GM10847 (cell line): ENCODE measurements around the gene AHDC1.

ENCODE experiments used
- POLR2A ChIP-seq: IDR thresholded peaks from 2 replicates; pipeline ENCODE4 v1.6.1; 2011; ENCODE audit not compliant: insufficient read length; ENCODE audit errors: extremely low read depth

Gene AHDC1

DNA sequence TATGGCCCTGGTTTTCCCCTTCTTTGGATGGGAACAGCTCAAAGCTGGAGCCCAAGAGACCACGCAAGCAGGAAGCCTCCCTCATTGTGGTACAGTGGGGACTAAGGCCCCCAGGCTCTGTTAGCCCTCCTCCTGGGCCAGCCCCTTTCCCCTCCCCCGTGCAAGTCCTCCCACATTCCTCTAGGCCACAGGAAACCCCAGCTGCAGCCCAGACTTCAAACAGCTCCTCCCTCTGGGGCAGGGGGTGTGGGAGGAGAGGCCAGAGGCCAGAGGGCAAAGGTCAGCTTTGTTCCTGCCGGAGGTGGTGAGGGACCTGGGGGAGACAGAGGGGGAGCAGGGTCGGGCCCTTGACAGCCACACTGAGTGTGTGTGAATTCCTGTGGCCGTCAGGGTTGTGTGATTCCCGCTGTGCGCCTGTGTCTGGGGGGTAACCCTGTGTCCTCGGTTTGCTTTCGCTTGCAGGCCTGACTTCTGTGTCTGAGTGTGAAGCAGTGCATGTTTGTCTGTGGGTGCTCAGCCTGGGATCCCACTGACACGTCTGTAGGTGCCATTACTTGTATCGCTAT lies 3.4 kb upstream of the AHDC1 start:
- TF ChIP-seq POLR2A = no peak

- TF ChIP-seq POLR2A = no peak
Observed at GRCh38 chr1:27606708-27607238, 2.8 kb upstream of the AHDC1 start.

GRCh38 chr1:27605796-27606707 lies 2.1 kb upstream of the AHDC1 start:
- no peak for TF ChIP-seq POLR2A

GRCh38 chr1:27605300-27605766 lies 1.4 kb upstream of the AHDC1 start:
- no peak for TF ChIP-seq POLR2A

GRCh38 chr1:27604579-27605299 lies 795 bp upstream of the AHDC1 start:
- no peak for TF ChIP-seq POLR2A

DNA sequence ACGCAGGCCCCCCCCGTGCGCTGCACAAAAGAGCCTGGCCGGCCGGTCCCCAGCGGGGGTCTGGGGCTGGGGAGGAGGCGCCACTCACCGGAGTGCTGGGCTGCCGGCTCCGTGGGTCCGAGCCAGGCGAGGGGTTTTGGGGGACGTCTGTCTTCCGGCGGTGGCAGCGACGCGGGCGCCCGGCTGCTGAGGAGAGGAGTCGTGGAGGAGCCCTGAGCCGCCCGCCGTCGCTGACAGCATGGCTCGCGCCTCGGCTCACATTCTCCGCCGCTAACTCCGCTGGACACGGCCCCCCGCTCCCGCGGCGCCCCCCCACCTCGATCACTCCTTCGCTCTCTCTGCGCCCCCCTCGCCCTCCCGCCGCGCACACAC lies 649 bp downstream of the AHDC1 start:
- TF ChIP-seq POLR2A = no peak

- TF ChIP-seq POLR2A = no peak
Observed at GRCh38 chr1:27602462-27603308, 1.3 kb downstream of the AHDC1 start.

DNA sequence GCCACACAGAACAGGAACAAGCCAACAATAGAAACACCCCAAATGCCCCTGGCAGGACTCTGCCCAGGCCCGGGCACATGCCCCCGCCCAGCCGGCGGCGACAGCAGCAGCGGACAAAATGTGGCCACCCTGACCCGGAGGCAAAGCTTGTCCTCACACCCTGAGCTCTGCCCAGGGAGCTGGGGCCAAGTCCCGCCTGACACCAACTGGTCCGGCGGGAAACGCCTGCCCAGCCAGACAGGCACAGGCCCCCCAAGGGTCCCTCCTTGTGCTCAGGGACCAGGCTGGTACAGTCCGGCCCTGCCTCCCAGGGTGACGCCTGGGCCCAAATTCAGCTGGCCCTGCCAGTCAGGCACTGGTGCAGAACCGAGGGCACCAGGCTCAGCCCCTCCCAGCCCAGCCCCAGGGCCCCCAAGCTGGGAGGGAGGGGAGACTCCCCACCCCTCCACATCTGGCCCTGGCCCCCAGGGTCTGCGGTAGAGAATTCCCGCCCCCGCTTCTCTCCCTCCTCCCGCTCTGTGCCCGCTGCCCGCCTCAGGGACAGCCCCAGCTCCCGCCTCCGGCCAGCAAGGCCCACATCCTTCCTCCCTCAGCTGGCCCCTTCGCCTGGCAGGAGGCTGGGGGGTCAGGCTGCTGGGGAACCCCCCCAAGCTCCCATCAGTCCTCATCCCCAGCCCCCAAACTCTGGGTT lies 2.0 kb downstream of the AHDC1 start:
- no peak for TF ChIP-seq POLR2A

DNA sequence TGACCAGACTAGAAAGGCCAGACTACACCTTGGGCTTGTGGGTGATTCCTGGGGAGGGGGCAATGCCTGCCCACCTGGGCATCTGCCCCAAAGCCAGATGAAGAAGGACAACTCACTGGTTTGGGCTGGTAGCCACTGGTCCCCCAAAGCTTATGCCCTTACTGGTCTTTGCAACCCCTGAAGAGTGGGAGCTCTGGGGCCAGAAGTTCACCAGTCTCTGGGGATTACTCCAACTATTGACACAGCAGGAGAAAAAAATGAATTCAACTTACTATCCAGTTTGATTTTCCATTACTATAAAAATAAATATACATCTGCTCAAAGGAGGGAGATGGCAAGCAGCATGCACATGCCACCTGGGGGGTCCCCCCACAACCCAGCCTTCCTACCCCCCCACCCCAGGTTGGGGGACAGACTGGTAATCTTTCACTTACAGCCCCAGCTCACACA lies 2.6 kb downstream of the AHDC1 start:
- no peak for TF ChIP-seq POLR2A

DNA sequence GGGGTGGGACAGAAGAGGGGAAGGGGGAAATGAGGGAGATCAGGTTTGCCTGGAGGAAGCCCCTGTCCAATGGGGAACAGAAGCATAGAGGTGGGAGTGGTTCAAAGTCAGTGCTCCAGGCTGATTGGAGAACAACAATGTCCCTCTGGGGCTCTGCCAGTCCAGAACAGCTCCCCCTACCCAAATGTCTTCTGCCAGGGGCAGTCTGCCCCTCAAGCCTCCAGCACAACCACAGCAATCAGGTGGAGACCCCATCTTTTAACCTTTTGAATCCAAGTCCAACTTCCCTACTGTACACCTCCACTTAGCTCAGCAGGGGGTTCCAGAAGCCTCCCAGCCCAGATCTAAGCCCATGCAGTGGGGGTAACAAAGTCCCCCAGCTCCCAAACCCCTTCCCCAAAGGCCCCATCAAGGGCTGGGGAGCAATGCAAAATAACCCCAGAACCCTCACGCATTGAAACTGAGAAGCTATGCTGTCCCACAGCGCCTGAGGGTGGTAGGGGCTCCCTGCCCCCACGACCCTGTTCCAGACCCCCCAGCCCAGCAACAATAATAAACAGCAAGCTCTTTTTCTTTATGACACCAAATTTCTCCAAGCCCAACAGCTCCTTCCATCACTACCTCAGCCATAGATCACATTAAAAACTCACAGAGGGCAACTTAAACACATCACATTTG lies 3.3 kb downstream of the AHDC1 start:
- TF ChIP-seq POLR2A = no peak

- no peak for TF ChIP-seq POLR2A
Observed at GRCh38 chr1:27599605-27600497, 4.1 kb downstream of the AHDC1 start.

- no peak for TF ChIP-seq POLR2A
Observed at GRCh38 chr1:27598902-27599528, 4.9 kb downstream of the AHDC1 start.
